Hepatocyte (in vitro differentiated cells): Measurements from ENCODE around the gene HES7. TPM values are rescaled to one million over a fixed set of nuclear protein-coding genes. Genes with fewer than 3 reads are reported as not detected.
A peak's percentile ranks its signal among the peaks of the same experiment; 100 is the strongest.

Experiments used
- DNase-seq: peaks from one replicate; pipeline ENCODE4 v3.0.0-alpha.2; 2016; ENCODE audit warnings: low spot score
- H2AFZ ChIP-seq: fragments of 200-600 bp; sonication (generic); 2 replicates; pipeline ENCODE4 v1.6.0; 2016; ENCODE audit warnings: antibody characterized with exemption, mild to moderate bottlenecking
- H3K27ac ChIP-seq: fragments of 200-600 bp; sonication (generic); 2 replicates; pipeline ENCODE4 v1.5.1; 2016; ENCODE audit warnings: mild to moderate bottlenecking
- H3K27me3 ChIP-seq: fragments of 200-600 bp; sonication (generic); 2 replicates; pipeline ENCODE4 v1.6.1; 2016
- H3K36me3 ChIP-seq: fragments of 200-600 bp; sonication (generic); replicated peaks from 2 replicates; pipeline ENCODE4 v1.5.1; 2016; ENCODE audit warnings: low read depth; ENCODE audit not compliant: insufficient read depth
- H3K4me1 ChIP-seq: fragments of 200-600 bp; sonication (generic); 2 replicates; pipeline ENCODE4 v1.5.1; 2016; ENCODE audit warnings: mild to moderate bottlenecking, moderate library complexity; ENCODE audit not compliant: insufficient read depth
- H3K4me2 ChIP-seq: fragments of 200-600 bp; sonication (generic); 2 replicates; pipeline ENCODE4 v1.6.0; 2016
- H3K4me3 ChIP-seq: fragments of 200-600 bp; sonication (generic); 2 replicates; pipeline ENCODE4 v1.5.1; 2016; ENCODE audit warnings: mild to moderate bottlenecking
- H3K79me2 ChIP-seq: fragments of 200-600 bp; sonication (generic); 2 replicates; pipeline ENCODE4 v1.6.0; 2017; ENCODE audit warnings: mild to moderate bottlenecking
- H3K9me2 ChIP-seq: fragments of 200-600 bp; sonication (generic); replicated peaks from 2 replicates; pipeline ENCODE4 v1.6.0; 2017; ENCODE audit warnings: mild to moderate bottlenecking; ENCODE audit not compliant: insufficient read depth
- H3K9me3 ChIP-seq: fragments of 200-600 bp; sonication (generic); 2 replicates; pipeline ENCODE4 v1.5.1; 2016; ENCODE audit warnings: low read depth, mild to moderate bottlenecking
- H4K20me1 ChIP-seq: fragments of 200-600 bp; sonication (generic); 2 replicates; pipeline ENCODE4 v1.6.0; 2016; ENCODE audit warnings: mild to moderate bottlenecking; ENCODE audit not compliant: insufficient read depth, poor library complexity, severe bottlenecking
- CTCF ChIP-seq: fragments of 200-600 bp; sonication (generic); IDR thresholded peaks from 2 replicates; pipeline ENCODE4 v1.5.1; 2016; ENCODE audit warnings: antibody characterized with exemption, mild to moderate bottlenecking; ENCODE audit not compliant: poor library complexity
- EZH2 ChIP-seq: fragments of 200-600 bp; sonication (generic); IDR thresholded peaks from 2 replicates; pipeline ENCODE4 v1.6.1; 2016; ENCODE audit warnings: antibody characterized with exemption, mild to moderate bottlenecking, borderline replicate concordance
- EZH2phosphoT487 ChIP-seq: fragments of 200-600 bp; sonication (generic); IDR thresholded peaks from one replicate; pipeline ENCODE4 v1.6.1; 2018; ENCODE audit warnings: antibody characterized with exemption, mild to moderate bottlenecking, low read depth, moderate library complexity; ENCODE audit not compliant: unreplicated experiment, severe bottlenecking
- WGBS: methylation state at CpG from one replicate; pipeline ENCODE4 v1.1.6; 2016; ENCODE audit warnings: low lambda C conversion rate; ENCODE audit errors: missing lambda C conversion rate; 5-methylcytosine and 5-hydroxymethylcytosine counted together
- polyA plus RNA-seq: library from polyadenylated mRNA; unstranded; fragments of >200 nt; fragmentation: Nextera tagmentation; extraction: Ambion mirVana; gene quantifications from 2 replicates; pipeline ENCODE4 v1.2.1, GENCODE V29; 2016
- total RNA-seq: library from RNA; depleted of rRNA; stranded (reverse); fragments of >200 nt; gene quantifications from 2 replicates; pipeline ENCODE4 v1.2.3, GENCODE V29; 2014

The HES7 gene
- total and polyA plus RNA-seq, 2 experiments from 2014 or later = not detected

GRCh38 chr17:8153957-8154607, 30.2 kb upstream of the HES7 start:
- Histone ChIP-seq H3K27me3 (no peaks in the 10 kb centered on the region), H3K79me2 (peaks cover 47% of the 10 kb centered on the region), H4K20me1 (peaks cover 28% of the 10 kb centered on the region), H3K27ac (peak overlapping the region; percentile 99), H3K9me3 (no peaks in the 10 kb centered on the region), H2AFZ (no peak overlapping the region), H3K4me2 (peak overlapping the region; percentile 87), H3K4me1 (peaks cover 33% of the 10 kb centered on the region), H3K4me3 (peak overlapping the region; percentile 11), H3K36me3 (no peaks in the 10 kb centered on the region), H3K9me2 (no peaks in the 10 kb centered on the region)
- TF ChIP-seq EZH2phosphoT487 (no peak), CTCF (no peak), EZH2 (no peak)
- 6% methylated on average over 16 of the region's 22 CpGs for WGBS
- DNase-seq = peak; percentile 98

DNA sequence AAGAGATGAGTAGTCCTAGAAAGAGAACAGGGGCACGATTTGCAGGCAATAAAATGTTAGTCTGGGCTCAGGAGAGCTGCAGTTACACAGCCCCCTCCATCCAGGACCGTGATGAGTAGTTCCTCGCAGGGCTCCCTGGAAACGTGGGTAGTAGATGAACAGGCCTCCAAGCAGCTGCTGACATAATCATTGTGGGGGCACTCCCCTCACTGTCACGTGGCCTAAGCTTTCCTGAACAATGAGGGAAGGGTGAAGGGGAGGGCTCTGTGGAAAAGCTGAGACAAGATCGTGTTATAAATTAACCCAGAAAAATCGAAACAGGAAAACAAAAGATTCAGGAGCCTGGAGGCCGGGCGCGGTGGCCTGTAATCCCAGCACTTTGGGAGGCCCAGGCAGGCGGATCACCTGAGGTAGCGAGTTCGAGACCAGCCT, 29.6 kb upstream of the HES7 start:
- DNase-seq = peak; percentile 95
- Histone ChIP-seq H2AFZ (no peak overlapping the region), H3K9me2 (no peaks in the 10 kb centered on the region), H3K36me3 (no peaks in the 10 kb centered on the region), H3K27ac (peak overlapping the region; percentile 99), H3K4me2 (peak overlapping the region; percentile 87), H3K27me3 (no peaks in the 10 kb centered on the region), H3K9me3 (no peaks in the 10 kb centered on the region), H3K4me3 (no peak overlapping the region), H3K4me1 (peaks cover 33% of the 10 kb centered on the region), H3K79me2 (peaks cover 49% of the 10 kb centered on the region), H4K20me1 (peaks cover 31% of the 10 kb centered on the region)
- TF ChIP-seq EZH2 (no peak), EZH2phosphoT487 (no peak), CTCF (no peak)
- 38% methylated on average over 13 of the region's 13 CpGs for WGBS

GRCh38 chr17:8153031-8153451, 29.1 kb upstream of the HES7 start:
- peak overlapping the region; percentile 99 for H3K27ac ChIP-seq
- H3K9me3 ChIP-seq = no peaks in the 10 kb centered on the region
- WGBS = 86% methylated on average over 7 of the region's 7 CpGs
- peak overlapping the region; percentile 87 for H3K4me2 ChIP-seq
- no peak overlapping the region for H2AFZ ChIP-seq
- TF ChIP-seq CTCF (no peak), EZH2phosphoT487 (no peak)
- no peaks in the 10 kb centered on the region for H3K36me3 ChIP-seq
- H3K9me2 ChIP-seq = no peaks in the 10 kb centered on the region
- peaks cover 53% of the 10 kb centered on the region for H3K79me2 ChIP-seq
- peaks cover 36% of the 10 kb centered on the region for H4K20me1 ChIP-seq
- peaks cover 33% of the 10 kb centered on the region for H3K4me1 ChIP-seq
- H3K27me3 ChIP-seq = no peaks in the 10 kb centered on the region
- no peak overlapping the region for H3K4me3 ChIP-seq
- DNase-seq = no peak
